ENCODE results near the gene TRMT1. TPM values are rescaled to one million over a fixed set of nuclear protein-coding genes. Genes with fewer than 3 reads are reported as not detected.
A peak's percentile ranks its signal among the peaks of the same experiment; 100 is the strongest.

Gene TRMT1
- total and polyA plus RNA-seq, 2 experiments from 2014 or later = 88.6 to 90.1 TPM

- no peak for TF ChIP-seq EZH2phosphoT487 (IDR thresholded peaks at IDR 0.05; ENCODE audit: unreplicated experiment)
- TF ChIP-seq STAT1 (IDR thresholded peaks at IDR 0.05; ENCODE audit: unreplicated experiment) = no peak
- TF ChIP-seq POLR2AphosphoS5 (IDR thresholded peaks at IDR 0.05; ENCODE audit: low read depth) = no peak
- TF ChIP-seq CTCF (conservative IDR thresholded peaks at IDR 0.05; ENCODE audit: low read depth in 2 of 2) = no peak
Measured at GRCh38 chr19:13122980-13123957, 6.7 kb upstream of the TRMT1 start (continued).

- Histone ChIP-seq H4K20me1 (replicated peaks; ENCODE audit: insufficient read depth) (peaks cover 78% of the 10 kb centered on the region), H3K79me2 (replicated peaks; ENCODE audit: insufficient read depth) (peaks cover 94% of the 10 kb centered on the region), H3K36me3 (ENCODE audit: insufficient read depth) (no peaks in the 10 kb centered on the region), H2AFZ (no peak overlapping the region), H3K27me3 (ENCODE audit: insufficient read depth) (no peaks in the 10 kb centered on the region), H3K4me1 (ENCODE audit: insufficient read depth) (peaks cover 29% of the 10 kb centered on the region), H3K27ac (ENCODE audit: low read depth) (no peak overlapping the region; the same call in 1 of the 2 replicates), H3F3A (replicated peaks; ENCODE audit: low read depth) (peaks cover 6% of the 10 kb centered on the region), H3K4me3 (no peak overlapping the region), H3K9me2 (ENCODE audit: insufficient read depth) (no peaks in the 10 kb centered on the region), H3K4me2 (no peak overlapping the region)
- DNase-seq (ENCODE audit: low spot score) (no peak), ATAC-seq (no peak)
- Mint-ChIP-seq H3K27me3 (ENCODE audit: insufficient read depth, low read depth, poor library complexity) (peaks cover 23% of the 10 kb centered on the region), H3K27ac (peak overlapping the region; percentile 45), H3K4me1 (peaks cover 44% of the 10 kb centered on the region), H3K4me3 (peak overlapping the region; percentile 28; the same call in 1 of the 3 replicates), H3K9me3 (peaks cover 3% of the 10 kb centered on the region; the same call in 2 of the 3 replicates), H3K36me3 (ENCODE audit: low read depth) (peaks cover 39% of the 10 kb centered on the region)
- TF ChIP-seq JUNB (IDR thresholded peaks at IDR 0.05; ENCODE audit: unreplicated experiment) (no peak), ZNF114 (CRISPR knock-in tag; IDR thresholded peaks at IDR 0.05) (no peak), CTCF (conservative IDR thresholded peaks at IDR 0.05; ENCODE audit: low read depth in 2 of 2) (no peak), POLR2AphosphoS5 (IDR thresholded peaks at IDR 0.05; ENCODE audit: low read depth) (no peak), EZH2phosphoT487 (IDR thresholded peaks at IDR 0.05; ENCODE audit: unreplicated experiment) (no peak), ZNF331 (CRISPR knock-in tag; IDR thresholded peaks at IDR 0.05; ENCODE audit: low read depth) (no peak), CREB1 (CRISPR knock-in tag; IDR thresholded peaks at IDR 0.05; ENCODE audit: low read depth) (no peak), REST (IDR thresholded peaks at IDR 0.05; ENCODE audit: unreplicated experiment) (no peak)
Measured at GRCh38 chr19:13122275-13122878, 5.8 kb upstream of the TRMT1 start.

All from GM23338 (cell line).